ENCODE measurements around the gene KIAA1328.

KIAA1328 gene

GRCh38 chr18:36912887-36913286 lies 84.0 kb downstream of the KIAA1328 start:
- TF ChIP-seq POLR2A (IDR thresholded peaks at IDR 0.05; ENCODE audit: low read length) (no peak), GATA1 (IDR thresholded peaks at IDR 0.05; ENCODE audit: low read depth, low read length) (no peak)
- DNase-seq: no peak

GRCh38 chr18:36917907-36918306 lies 89.0 kb downstream of the KIAA1328 start:
- no peak for DNase-seq
- TF ChIP-seq GATA1 (IDR thresholded peaks at IDR 0.05; ENCODE audit: low read depth, low read length) (no peak), POLR2A (IDR thresholded peaks at IDR 0.05; ENCODE audit: low read length) (no peak)

- TF ChIP-seq GATA1 (IDR thresholded peaks at IDR 0.05; ENCODE audit: low read depth, low read length) (no peak), POLR2A (IDR thresholded peaks at IDR 0.05; ENCODE audit: low read length) (no peak)
- no peak for DNase-seq
Observed at GRCh38 chr18:36929601-36930000, 100.7 kb downstream of the KIAA1328 start.

GRCh38 chr18:36931106-36931505 lies 102.2 kb downstream of the KIAA1328 start:
- DNase-seq: no peak
- TF ChIP-seq GATA1 (IDR thresholded peaks at IDR 0.05; ENCODE audit: low read depth, low read length): no peak
- no peak for TF ChIP-seq POLR2A (IDR thresholded peaks at IDR 0.05; ENCODE audit: low read length)

- no peak for TF ChIP-seq GATA1 (IDR thresholded peaks at IDR 0.05; ENCODE audit: low read depth, low read length)
- TF ChIP-seq POLR2A (IDR thresholded peaks at IDR 0.05; ENCODE audit: low read length): no peak
- DNase-seq: no peak
Observed at GRCh38 chr18:36933552-36933951, 104.6 kb downstream of the KIAA1328 start.

- DNase-seq: no peak
- TF ChIP-seq GATA1 (IDR thresholded peaks at IDR 0.05; ENCODE audit: low read depth, low read length) (no peak), POLR2A (IDR thresholded peaks at IDR 0.05; ENCODE audit: low read length) (no peak)
Observed at GRCh38 chr18:36934884-36935283, 106.0 kb downstream of the KIAA1328 start.

GRCh38 chr18:36942264-36942663 lies 113.3 kb downstream of the KIAA1328 start:
- peak; percentile 67 to 80 for DNase-seq
- no peak for TF ChIP-seq GATA1 (IDR thresholded peaks at IDR 0.05; ENCODE audit: low read depth, low read length)
- TF ChIP-seq POLR2A (IDR thresholded peaks at IDR 0.05; ENCODE audit: low read length): no peak

- DNase-seq: no peak
- TF ChIP-seq GATA1 (IDR thresholded peaks at IDR 0.05; ENCODE audit: low read depth, low read length) (no peak), POLR2A (IDR thresholded peaks at IDR 0.05; ENCODE audit: low read length) (no peak)
Observed at GRCh38 chr18:36947820-36948348, 119.0 kb downstream of the KIAA1328 start.

- TF ChIP-seq GATA1 (IDR thresholded peaks at IDR 0.05; ENCODE audit: low read depth, low read length): no peak
- peak; percentile 43 to 64 for DNase-seq
Observed at GRCh38 chr18:36950282-36950681, 121.4 kb downstream of the KIAA1328 start.

GRCh38 chr18:36950960-36951359 lies 122.0 kb downstream of the KIAA1328 start:
- DNase-seq: no peak

GRCh38 chr18:36953047-36953446 lies 124.1 kb downstream of the KIAA1328 start:
- TF ChIP-seq POLR2A (IDR thresholded peaks at IDR 0.05; ENCODE audit: low read length) (no peak), GATA1 (IDR thresholded peaks at IDR 0.05; ENCODE audit: low read depth, low read length) (no peak)
- no peak for DNase-seq

More at GRCh38 chr18:36950960-36951359, 122.0 kb downstream of the KIAA1328 start:
- TF ChIP-seq POLR2A (IDR thresholded peaks at IDR 0.05; ENCODE audit: low read length): no peak
- TF ChIP-seq GATA1 (IDR thresholded peaks at IDR 0.05; ENCODE audit: low read depth, low read length): no peak

- no peak for TF ChIP-seq POLR2A (IDR thresholded peaks at IDR 0.05; ENCODE audit: low read length)
- no peak for TF ChIP-seq GATA1 (IDR thresholded peaks at IDR 0.05; ENCODE audit: low read depth, low read length)
- no peak for DNase-seq
Observed at GRCh38 chr18:36960038-36960437, 131.1 kb downstream of the KIAA1328 start.

GRCh38 chr18:36963464-36963863 lies 134.5 kb downstream of the KIAA1328 start:
- DNase-seq: no peak
- TF ChIP-seq POLR2A (IDR thresholded peaks at IDR 0.05; ENCODE audit: low read length): no peak
- no peak for TF ChIP-seq GATA1 (IDR thresholded peaks at IDR 0.05; ENCODE audit: low read depth, low read length)

GRCh38 chr18:36974686-36975085 lies 145.8 kb downstream of the KIAA1328 start:
- peak in 1 of 2 experiments; percentile 20 for DNase-seq
- TF ChIP-seq GATA1 (IDR thresholded peaks at IDR 0.05; ENCODE audit: low read depth, low read length): no peak
- no peak for TF ChIP-seq POLR2A (IDR thresholded peaks at IDR 0.05; ENCODE audit: low read length)

- DNase-seq: no peak
- TF ChIP-seq POLR2A (IDR thresholded peaks at IDR 0.05; ENCODE audit: low read length): no peak
- no peak for TF ChIP-seq GATA1 (IDR thresholded peaks at IDR 0.05; ENCODE audit: low read depth, low read length)
Observed at GRCh38 chr18:36977121-36977520, 148.2 kb downstream of the KIAA1328 start.

GRCh38 chr18:36993068-36993467 lies 164.1 kb downstream of the KIAA1328 start:
- TF ChIP-seq GATA1 (IDR thresholded peaks at IDR 0.05; ENCODE audit: low read depth, low read length) (no peak), POLR2A (IDR thresholded peaks at IDR 0.05; ENCODE audit: low read length) (no peak)
- DNase-seq: no peak

Measured in erythroblast (primary cell).